ENCODE measurements around the gene HDAC7. TPM values are rescaled to one million over a fixed set of nuclear protein-coding genes. Genes with fewer than 3 reads are reported as not detected.

The HDAC7 gene
- total RNA-seq, 1 experiment from 2014 or later, result 71.2 TPM

DNA sequence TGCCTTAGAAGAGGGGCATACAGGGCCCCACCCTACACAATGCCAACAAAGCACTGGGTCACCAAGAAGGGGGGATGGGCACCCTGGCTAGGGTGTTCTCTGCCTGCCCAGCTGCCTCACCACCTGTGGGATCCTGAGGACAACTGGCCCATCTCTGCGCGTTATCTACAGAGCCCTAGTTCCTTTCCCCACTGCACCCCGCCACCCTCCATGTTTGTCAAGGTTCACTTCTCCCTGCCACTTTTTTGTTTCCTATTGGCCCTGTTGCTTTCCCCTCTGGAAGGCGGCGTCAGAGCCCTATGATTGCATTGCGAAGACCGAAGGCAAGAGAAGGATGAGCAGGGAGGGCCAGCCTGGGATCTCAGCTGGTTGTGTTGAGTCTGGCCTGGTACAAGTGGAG, 45.0 kb downstream of the HDAC7 start:
- H3K9me3 ChIP-seq, result no peaks in the 10 kb centered on the region
- H3K27me3 ChIP-seq (replicated peaks; ENCODE audit: control insufficient read depth, insufficient read depth, low read length), result no peaks in the 10 kb centered on the region
- H3K36me3 Mint-ChIP-seq (ENCODE audit: insufficient read depth, unreplicated experiment), result peaks cover 31% of the 10 kb centered on the region
- no peak overlapping the region for H3K27ac Mint-ChIP-seq (ENCODE audit: unreplicated experiment)
- intact Hi-C loops (cut with micrococcal nuclease; ENCODE audit: unreplicated experiment), result no loop called here
- H3K4me1 ChIP-seq, result peaks cover 22% of the 10 kb centered on the region
- H3K27me3 Mint-ChIP-seq (ENCODE audit: insufficient read depth, unreplicated experiment), result no peaks in the 10 kb centered on the region
- BruUV-seq (replicated peaks), result no TSS peak
- no peak overlapping the region for H3K4me3 ChIP-seq (ENCODE audit: low read depth, low read length)
- no peak overlapping the region for H3K4me3 Mint-ChIP-seq (ENCODE audit: unreplicated experiment)
- ChIA-PET CTCF (interaction anchor here (12.0 kb wide), 1 partner anchor 31 kb away, joined by 171 read pairs; no protein-coding TSS in a partner anchor), POLR2A (no interaction called here)
- H3K36me3 ChIP-seq (ENCODE audit: control insufficient read depth, insufficient read depth, low read length), result no peaks in the 10 kb centered on the region
- TF ChIP-seq CTCF (IDR thresholded peaks at IDR 0.05; ENCODE audit: insufficient read depth in 1 of 2, low read depth in 1 of 2, low read length in 1 of 2, severe bottlenecking in 1 of 2, unreplicated experiment in 1 of 2), result no peak
- DNase-seq, result no peak
- H3K4me1 Mint-ChIP-seq (ENCODE audit: low read depth, unreplicated experiment), result peaks cover 25% of the 10 kb centered on the region
- H3K9me3 Mint-ChIP-seq (ENCODE audit: unreplicated experiment), result no peaks in the 10 kb centered on the region

GRCh38 chr12:47773858-47774580, 45.7 kb downstream of the HDAC7 start:
- TSS peak; percentile 68 for BruUV-seq (replicated peaks)
- peak overlapping the region; percentile 68 for H3K4me3 ChIP-seq (ENCODE audit: low read depth, low read length)

More at GRCh38 chr12:47773858-47774580, 45.7 kb downstream of the HDAC7 start:
- Histone ChIP-seq H3K27me3 (replicated peaks; ENCODE audit: control insufficient read depth, insufficient read depth, low read length) (no peaks in the 10 kb centered on the region), H3K9me3 (no peaks in the 10 kb centered on the region), H3K36me3 (ENCODE audit: control insufficient read depth, insufficient read depth, low read length) (no peaks in the 10 kb centered on the region), H3K4me1 (peaks cover 28% of the 10 kb centered on the region)
- peaks cover 25% of the 10 kb centered on the region for H3K36me3 Mint-ChIP-seq (ENCODE audit: insufficient read depth, unreplicated experiment)
- peak overlapping the region; percentile 94 for H3K27ac Mint-ChIP-seq (ENCODE audit: unreplicated experiment)
- no peak for TF ChIP-seq CTCF (IDR thresholded peaks at IDR 0.05; ENCODE audit: insufficient read depth in 1 of 2, low read depth in 1 of 2, low read length in 1 of 2, severe bottlenecking in 1 of 2, unreplicated experiment in 1 of 2)
- POLR2A ChIA-PET, result no interaction called here
- peaks cover 25% of the 10 kb centered on the region for H3K4me1 Mint-ChIP-seq (ENCODE audit: low read depth, unreplicated experiment)
- no peaks in the 10 kb centered on the region for H3K27me3 Mint-ChIP-seq (ENCODE audit: insufficient read depth, unreplicated experiment)
- no peaks in the 10 kb centered on the region for H3K9me3 Mint-ChIP-seq (ENCODE audit: unreplicated experiment)
- no peak for DNase-seq
- peak overlapping the region; percentile 94 for H3K4me3 Mint-ChIP-seq (ENCODE audit: unreplicated experiment)
- intact Hi-C loops (cut with micrococcal nuclease; ENCODE audit: unreplicated experiment), result loop anchor here (2.0 kb wide), 1 partner anchor 15 kb away; the partner anchor contains the start of gene RAPGEF3
- CTCF ChIA-PET, result interaction anchor here (12.0 kb wide), 1 partner anchor 31 kb away, joined by 171 read pairs; no protein-coding TSS in a partner anchor

Data from Caco-2 (cell line).